NCI-H510A (cell line): ENCODE data around the gene CARS1.
A peak's percentile ranks its signal among the peaks of the same experiment; 100 is the strongest.

Experiments used
- DNase-seq: peaks from one replicate; lab custom pipeline; 2025; lab: John Stamatoyannopoulos, UW

Gene CARS1

GRCh38 chr11:3057069-3057963, at the start of gene CARS1:
TSS of gene CARS1 (minus strand) at chr11:3057423. CDS start at chr11:3057367, 56 bp downstream.
- peak; percentile 66 for DNase-seq

- DNase-seq: no peak
Observed at GRCh38 chr11:3105791-3106735, 48.8 kb upstream of the CARS1 start.

GRCh38 chr11:3104961-3105790, 48.0 kb upstream of the CARS1 start:
- no peak for DNase-seq

- DNase-seq: no peak
Observed at GRCh38 chr11:3104051-3104714, 47.0 kb upstream of the CARS1 start.

GRCh38 chr11:3103076-3103475, 45.9 kb upstream of the CARS1 start:
- no peak for DNase-seq

GRCh38 chr11:3102641-3102921, 45.4 kb upstream of the CARS1 start:
- no peak for DNase-seq

GRCh38 chr11:3101921-3102640, 44.9 kb upstream of the CARS1 start:
- no peak for DNase-seq

GRCh38 chr11:3099178-3099577, 42.0 kb upstream of the CARS1 start:
- DNase-seq: no peak

GRCh38 chr11:3096909-3097530, 39.8 kb upstream of the CARS1 start:
- no peak for DNase-seq

GRCh38 chr11:3095712-3096361, 38.6 kb upstream of the CARS1 start:
- DNase-seq: no peak

- no peak for DNase-seq
Observed at GRCh38 chr11:3094223-3094824, 37.1 kb upstream of the CARS1 start.

- no peak for DNase-seq
Observed at GRCh38 chr11:3093281-3094191, 36.3 kb upstream of the CARS1 start.

GRCh38 chr11:3092603-3093141, 35.4 kb upstream of the CARS1 start:
- DNase-seq: no peak

- peak; percentile 7 for DNase-seq
Observed at GRCh38 chr11:3091846-3092602, 34.8 kb upstream of the CARS1 start.

- DNase-seq: no peak
Observed at GRCh38 chr11:3091081-3091845, 34.0 kb upstream of the CARS1 start.

- DNase-seq: no peak
Observed at GRCh38 chr11:3090096-3090901, 33.1 kb upstream of the CARS1 start.
